LNCAP (cell line): ENCODE results near the gene TCF7L1.

Experiments
- CTCF ChIP-seq: fragments of 450-650 bp; IDR thresholded peaks from 2 replicates; pipeline ENCODE4 v1.5.1; 2017; ENCODE audit warnings: mild to moderate bottlenecking

TCF7L1 gene

GRCh38 chr2:85308201-85308600 is 175.0 kb downstream of the TCF7L1 start:
- TF ChIP-seq CTCF = no peak

GRCh38 chr2:85308896-85309555 is 175.8 kb downstream of the TCF7L1 start:
- no peak for TF ChIP-seq CTCF

DNA sequence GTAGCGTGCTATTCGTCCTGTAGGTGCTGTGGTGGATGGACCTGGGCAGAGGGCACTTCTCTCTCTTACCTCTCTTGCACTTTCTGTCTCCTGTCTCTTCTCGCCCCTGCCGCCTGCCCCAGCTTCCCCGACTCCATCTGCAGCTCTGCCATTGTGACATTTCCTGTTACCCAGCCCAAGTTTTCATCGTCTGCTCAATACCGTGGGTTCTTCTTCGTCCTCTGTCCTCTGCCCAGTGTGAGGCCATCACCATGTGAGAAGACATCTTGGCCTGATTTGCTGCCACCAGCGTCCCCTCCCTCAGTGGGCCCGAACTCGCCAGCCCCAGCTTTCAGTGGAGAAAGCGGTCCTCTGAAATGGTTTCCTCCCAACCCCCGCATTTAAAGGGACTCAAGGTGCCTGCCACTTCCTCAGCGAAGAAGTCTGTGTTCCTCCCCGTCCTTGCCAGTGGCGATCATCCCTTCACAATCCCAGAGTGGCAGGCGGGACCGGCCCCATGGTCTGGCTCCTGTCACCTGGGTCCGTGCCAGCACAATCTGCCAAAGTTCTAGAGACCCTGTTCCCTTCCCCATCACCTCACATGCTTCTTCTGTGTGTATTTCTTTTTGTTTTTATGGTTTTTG is 176.6 kb downstream of the TCF7L1 start:
- no peak for TF ChIP-seq CTCF

DNA sequence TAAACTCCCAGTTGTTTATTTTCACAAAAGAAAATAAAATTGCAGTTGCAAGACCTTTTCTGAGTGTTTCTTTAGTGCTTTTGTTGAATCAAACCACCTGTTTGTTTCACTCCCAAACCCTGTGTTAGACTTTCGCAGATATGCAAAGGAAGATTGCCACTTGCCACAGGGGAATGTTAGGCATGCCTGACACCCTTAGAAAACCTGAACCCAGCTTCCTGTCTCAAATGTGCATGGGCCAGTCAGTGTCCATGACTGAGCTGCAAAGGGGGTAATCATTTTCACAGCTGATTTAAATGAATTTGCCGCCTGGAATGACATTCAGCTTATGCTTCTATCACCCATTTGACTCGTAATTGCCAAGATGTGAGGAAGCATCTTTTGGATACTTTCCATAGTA is 177.1 kb downstream of the TCF7L1 start:
- no peak for TF ChIP-seq CTCF

- no peak for TF ChIP-seq CTCF
Measured at GRCh38 chr2:85312404-85312803, 179.2 kb downstream of the TCF7L1 start.

- no peak for TF ChIP-seq CTCF
Measured at GRCh38 chr2:85314884-85315242, 181.7 kb downstream of the TCF7L1 start.

DNA sequence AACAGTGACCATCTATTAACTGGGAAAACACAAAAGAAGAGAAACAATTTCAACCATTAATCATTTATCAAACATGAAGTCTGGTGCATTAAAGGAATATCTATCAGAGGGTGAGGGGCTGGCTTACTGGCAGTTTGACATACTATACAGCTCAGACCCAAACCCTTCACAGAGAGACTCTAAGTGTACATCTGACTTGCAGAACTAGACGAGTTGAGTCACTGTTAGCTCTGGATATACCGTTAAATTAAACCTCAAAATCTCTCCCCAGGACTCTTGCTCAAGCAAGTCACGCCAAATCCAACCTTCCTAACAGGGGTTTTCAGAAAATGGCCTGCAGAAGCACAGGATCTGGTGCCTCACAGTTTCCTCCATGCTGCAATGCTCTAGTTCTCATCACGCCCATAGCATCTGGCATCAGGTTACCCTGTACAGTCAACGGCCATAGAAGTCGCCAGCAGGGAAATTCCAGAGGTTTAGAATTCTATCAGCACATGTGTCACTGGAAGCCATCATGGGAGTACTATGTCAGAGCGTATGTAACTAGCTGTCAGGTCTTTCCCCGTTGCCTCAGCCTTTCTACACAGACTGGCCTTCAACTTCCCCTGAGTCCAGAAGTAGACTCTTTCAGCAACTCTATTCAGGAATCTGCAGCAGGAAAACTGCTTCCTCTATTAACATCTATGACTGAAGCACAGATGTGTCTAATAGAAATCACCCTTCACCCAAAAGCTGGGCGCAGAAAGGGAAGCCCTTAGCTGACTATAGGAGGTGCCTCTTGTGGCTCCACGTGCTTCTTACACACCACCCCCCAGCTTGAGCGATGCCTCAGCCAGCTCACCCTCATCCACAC is 185.3 kb downstream of the TCF7L1 start:
- no peak for TF ChIP-seq CTCF
